HG02981 (cell line): ENCODE measurements around the gene ALDH1L1.
"Not testable (repeated sequence)": the region's sequence is repeated elsewhere in the genome, so short reads cannot be mapped to it uniquely, and the experiment has no call there.

Experiments used
- ATAC-seq: cut with Tn5 transposase; IDR thresholded peaks from one replicate; pipeline ENCODE4 v1.9.1; 2021; ENCODE audit warnings: mild to moderate bottlenecking, moderate library complexity; ENCODE audit not compliant: unreplicated experiment

The ALDH1L1 gene

GRCh38 chr3:126108676-126109050, 71.7 kb downstream of the ALDH1L1 start:
- no peak for ATAC-seq

GRCh38 chr3:126107957-126108675, 72.3 kb downstream of the ALDH1L1 start:
- ATAC-seq, result no peak

GRCh38 chr3:126107203-126107939, 73.0 kb downstream of the ALDH1L1 start:
- no peak for ATAC-seq

GRCh38 chr3:126106336-126107202, 73.8 kb downstream of the ALDH1L1 start:
- ATAC-seq, result no peak

- no peak for ATAC-seq
Observed at GRCh38 chr3:126105691-126106187, 74.6 kb downstream of the ALDH1L1 start.

- ATAC-seq, result no peak
Observed at GRCh38 chr3:126104742-126105605, 75.4 kb downstream of the ALDH1L1 start.

- ATAC-seq, result no peak
Observed at GRCh38 chr3:126104028-126104635, 76.3 kb downstream of the ALDH1L1 start.

GRCh38 chr3:126103121-126104027, 77.0 kb downstream of the ALDH1L1 start:
- no peak for ATAC-seq

GRCh38 chr3:126102530-126102951, 77.8 kb downstream of the ALDH1L1 start:
- ATAC-seq, result no peak

- ATAC-seq, result no peak
Observed at GRCh38 chr3:126102011-126102410, 78.4 kb downstream of the ALDH1L1 start.

- no peak for ATAC-seq
Observed at GRCh38 chr3:126101521-126101982, 78.8 kb downstream of the ALDH1L1 start.

- ATAC-seq, result no peak
Observed at GRCh38 chr3:126100634-126101301, 79.6 kb downstream of the ALDH1L1 start.

GRCh38 chr3:126100269-126100633, 80.1 kb downstream of the ALDH1L1 start:
- ATAC-seq, result no peak

GRCh38 chr3:126098391-126098858, 82.0 kb downstream of the ALDH1L1 start:
- no peak for ATAC-seq

- no peak for ATAC-seq
Observed at GRCh38 chr3:126097801-126098200, 82.6 kb downstream of the ALDH1L1 start.

- not testable (repeated sequence) for ATAC-seq
Observed at GRCh38 chr3:126096274-126096673, 84.1 kb downstream of the ALDH1L1 start.

- ATAC-seq, result not testable (repeated sequence)
Observed at GRCh38 chr3:126092128-126092527, 88.3 kb downstream of the ALDH1L1 start.

GRCh38 chr3:126087552-126088175, 92.7 kb downstream of the ALDH1L1 start:
- no peak for ATAC-seq
